CD4-positive, alpha-beta T cell treated with Interleukin-6 for 4 hours (primary cell): ENCODE results near the gene HMGN5.

Source experiments
- DNase-seq: peaks from one replicate; pipeline ENCODE4 v3.0.0-alpha.2; 2020; ENCODE audit warnings: mixed read lengths

HMGN5 gene

GRCh38 chrX:81201671-81202455, at the start of gene HMGN5, which contains the start of gene SH3BGRL:
Gene HMGN5, minus strand, starts transcription at chrX:81201913. Its CDS starts 80,364 bp downstream, at chrX:81121549.
Gene SH3BGRL, plus strand, starts transcription at chrX:81202102. Its CDS starts 99 bp downstream, at chrX:81202201.
- peak; percentile 76 for DNase-seq

- DNase-seq, result no peak
These were observed 40.0 kb upstream of the HMGN5 start for GRCh38 chrX:81241753-81242152.

- no peak for DNase-seq
These were observed 39.1 kb upstream of the HMGN5 start for GRCh38 chrX:81240701-81241331.

- no peak for DNase-seq
These were observed 36.5 kb upstream of the HMGN5 start for GRCh38 chrX:81238166-81238565.

GRCh38 chrX:81237516-81237915, 35.8 kb upstream of the HMGN5 start:
- no peak for DNase-seq

- DNase-seq, result no peak
These were observed 30.5 kb upstream of the HMGN5 start for GRCh38 chrX:81232218-81232617.

GRCh38 chrX:81231476-81231875, 29.8 kb upstream of the HMGN5 start:
- no peak for DNase-seq

GRCh38 chrX:81229901-81230300, 28.2 kb upstream of the HMGN5 start:
- no peak for DNase-seq

- DNase-seq, result no peak
These were observed 27.5 kb upstream of the HMGN5 start for GRCh38 chrX:81229229-81229628.

GRCh38 chrX:81215685-81216084, 14.0 kb upstream of the HMGN5 start:
- no peak for DNase-seq

- no peak for DNase-seq
These were observed 7.2 kb upstream of the HMGN5 start for GRCh38 chrX:81208916-81209315.

- no peak for DNase-seq
These were observed 4.8 kb upstream of the HMGN5 start for GRCh38 chrX:81206476-81206875.

- DNase-seq, result no peak
These were observed 3.8 kb upstream of the HMGN5 start for GRCh38 chrX:81205551-81205950.

GRCh38 chrX:81202943-81203342, 1.2 kb upstream of the HMGN5 start:
- no peak for DNase-seq

GRCh38 chrX:81202456-81202819, 725 bp upstream of the HMGN5 start:
- DNase-seq, result no peak

GRCh38 chrX:81201071-81201470, 642 bp downstream of the HMGN5 start:
- DNase-seq, result no peak

GRCh38 chrX:81195712-81196111, 6.0 kb downstream of the HMGN5 start:
- DNase-seq, result peak; percentile 68

- DNase-seq, result no peak
These were observed 6.5 kb downstream of the HMGN5 start for GRCh38 chrX:81195259-81195658.

GRCh38 chrX:81174286-81174685, 27.4 kb downstream of the HMGN5 start:
- no peak for DNase-seq

GRCh38 chrX:81168391-81168790, 33.3 kb downstream of the HMGN5 start:
- no peak for DNase-seq

- DNase-seq, result peak; percentile 86
These were observed 80.0 kb downstream of the HMGN5 start for GRCh38 chrX:81121513-81122363.

- DNase-seq, result peak; percentile 43
These were observed 80.8 kb downstream of the HMGN5 start for GRCh38 chrX:81120936-81121371.

- DNase-seq, result peak; percentile 3
These were observed 81.3 kb downstream of the HMGN5 start for GRCh38 chrX:81120258-81120935.
